ENCODE results near the gene MEFV.
A peak's percentile ranks its signal among the peaks of the same experiment; 100 is the strongest.

The MEFV gene

DNA sequence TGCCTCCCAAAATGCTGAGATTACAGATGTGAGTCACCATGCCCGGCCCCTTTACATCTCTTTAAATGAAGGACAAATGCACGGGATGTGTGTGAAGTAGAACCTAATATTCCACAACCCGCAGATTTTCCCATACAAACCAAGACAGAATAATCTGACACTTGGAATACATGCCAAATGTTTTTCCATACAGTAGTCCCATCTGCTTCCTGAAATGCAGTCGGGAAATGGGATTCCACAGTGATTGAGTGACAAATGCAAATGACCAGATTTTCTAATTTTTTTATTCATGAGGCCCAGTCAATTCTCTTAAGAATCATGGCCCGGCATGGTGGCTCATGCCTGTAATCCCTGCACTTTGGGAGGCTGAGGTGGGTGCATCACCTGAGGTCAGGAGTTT, 14.7 kb downstream of the MEFV start:
- TF ChIP-seq EZH2phosphoT487 (IDR thresholded peaks at IDR 0.05; ENCODE audit: low read depth) (no peak), CTCF (IDR thresholded peaks at IDR 0.05; ENCODE audit: low read depth, low read length) (no peak)
- Histone ChIP-seq H3K4me3 (ENCODE audit: low read length) (no peak overlapping the region), H3K27ac (ENCODE audit: low read length) (no peak overlapping the region), H3K79me2 (ENCODE audit: low read length) (no peaks in the 10 kb centered on the region), H3K36me3 (replicated peaks; ENCODE audit: low read depth, low read length) (no peaks in the 10 kb centered on the region), H3K4me1 (ENCODE audit: low read length) (no peaks in the 10 kb centered on the region), H3K27me3 (ENCODE audit: low read depth, low read length) (peaks cover 4% of the 10 kb centered on the region; the same call in 1 of the 2 replicates), H4K20me1 (ENCODE audit: insufficient read depth, low read length) (no peaks in the 10 kb centered on the region), H2AFZ (ENCODE audit: low read depth, low read length) (no peak overlapping the region), H3K9ac (ENCODE audit: low read length) (no peak overlapping the region), H3K4me2 (ENCODE audit: low read length) (no peak overlapping the region), H3K9me3 (ENCODE audit: insufficient read depth, low read length) (no peaks in the 10 kb centered on the region)

- no peak overlapping the region for H3K27ac ChIP-seq (ENCODE audit: low read length)
- no peak overlapping the region for H3K4me3 ChIP-seq (ENCODE audit: low read length)
- H3K27me3 ChIP-seq (ENCODE audit: low read depth, low read length), result peaks cover 4% of the 10 kb centered on the region; the same call in 1 of the 2 replicates
- no peak for TF ChIP-seq CTCF (IDR thresholded peaks at IDR 0.05; ENCODE audit: low read depth, low read length)
- TF ChIP-seq EZH2phosphoT487 (IDR thresholded peaks at IDR 0.05; ENCODE audit: low read depth), result no peak
- peak overlapping the region; percentile 20; the same call in 1 of the 2 replicates for H2AFZ ChIP-seq (ENCODE audit: low read depth, low read length)
- peaks cover 25% of the 10 kb centered on the region for H3K79me2 ChIP-seq (ENCODE audit: low read length)
- peaks cover 28% of the 10 kb centered on the region for H3K36me3 ChIP-seq (replicated peaks; ENCODE audit: low read depth, low read length)
- no peaks in the 10 kb centered on the region for H4K20me1 ChIP-seq (ENCODE audit: insufficient read depth, low read length)
- no peaks in the 10 kb centered on the region for H3K9me3 ChIP-seq (ENCODE audit: insufficient read depth, low read length)
- no peak overlapping the region for H3K9ac ChIP-seq (ENCODE audit: low read length)
- H3K4me1 ChIP-seq (ENCODE audit: low read length), result peaks cover 14% of the 10 kb centered on the region
- no peak overlapping the region for H3K4me2 ChIP-seq (ENCODE audit: low read length)
Measured at GRCh38 chr16:3235856-3236669, 20.4 kb downstream of the MEFV start.

GRCh38 chr16:3234857-3235561, 21.4 kb downstream of the MEFV start, which contains the start of gene ZNF200:
Gene ZNF200 (minus strand): TSS chr16:3235158. CDS start chr16:3233755, 1,403 bp downstream.
- no peaks in the 10 kb centered on the region for H3K9me3 ChIP-seq (ENCODE audit: insufficient read depth, low read length)
- peaks cover 2% of the 10 kb centered on the region; the same call in 1 of the 2 replicates for H3K27me3 ChIP-seq (ENCODE audit: low read depth, low read length)
- H4K20me1 ChIP-seq (ENCODE audit: insufficient read depth, low read length), result no peaks in the 10 kb centered on the region
- peaks cover 39% of the 10 kb centered on the region for H3K36me3 ChIP-seq (replicated peaks; ENCODE audit: low read depth, low read length)
- no peak for TF ChIP-seq EZH2phosphoT487 (IDR thresholded peaks at IDR 0.05; ENCODE audit: low read depth)
- no peak for TF ChIP-seq CTCF (IDR thresholded peaks at IDR 0.05; ENCODE audit: low read depth, low read length)
- H3K9ac ChIP-seq (ENCODE audit: low read length), result peak within 1 kb of the TSS; percentile 81
- H3K4me3 ChIP-seq (ENCODE audit: low read length), result peak within 1 kb of the TSS; percentile 90
- H3K4me2 ChIP-seq (ENCODE audit: low read length), result peak within 1 kb of the TSS; percentile 93
- H3K27ac ChIP-seq (ENCODE audit: low read length), result peak within 1 kb of the TSS; percentile 84
- peaks cover 14% of the 10 kb centered on the region for H3K4me1 ChIP-seq (ENCODE audit: low read length)
- peaks cover 25% of the 10 kb centered on the region for H3K79me2 ChIP-seq (ENCODE audit: low read length)
- H2AFZ ChIP-seq (ENCODE audit: low read depth, low read length), result peak within 1 kb of the TSS; percentile 95; the same call in 1 of the 2 replicates

DNA sequence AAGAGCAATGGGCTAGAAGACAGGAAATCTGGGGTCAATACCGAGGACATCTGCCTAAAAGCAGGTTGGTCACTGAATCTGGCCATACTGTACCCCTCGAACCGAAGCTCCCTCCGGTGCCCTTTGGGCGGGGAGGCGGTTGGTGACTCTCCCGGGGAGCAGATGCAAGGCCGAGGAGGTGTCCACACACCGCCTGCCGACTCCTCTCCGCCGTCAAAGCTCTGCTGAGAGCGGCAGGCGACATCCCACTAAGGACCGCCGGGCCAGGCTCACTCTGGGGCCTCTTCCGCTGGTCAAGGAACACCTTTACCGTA, 21.9 kb downstream of the MEFV start:
- no peak for TF ChIP-seq CTCF (IDR thresholded peaks at IDR 0.05; ENCODE audit: low read depth, low read length)
- no peak for TF ChIP-seq EZH2phosphoT487 (IDR thresholded peaks at IDR 0.05; ENCODE audit: low read depth)
- Histone ChIP-seq H3K27ac (ENCODE audit: low read length) (peak overlapping the region; percentile 84), H3K4me2 (ENCODE audit: low read length) (peak overlapping the region; percentile 93), H3K4me1 (ENCODE audit: low read length) (peaks cover 14% of the 10 kb centered on the region), H3K9ac (ENCODE audit: low read length) (peak overlapping the region; percentile 81), H3K9me3 (ENCODE audit: insufficient read depth, low read length) (no peaks in the 10 kb centered on the region), H3K27me3 (ENCODE audit: low read depth, low read length) (no peaks in the 10 kb centered on the region), H3K4me3 (ENCODE audit: low read length) (peak overlapping the region; percentile 90), H3K36me3 (replicated peaks; ENCODE audit: low read depth, low read length) (peaks cover 43% of the 10 kb centered on the region), H4K20me1 (ENCODE audit: insufficient read depth, low read length) (no peaks in the 10 kb centered on the region), H3K79me2 (ENCODE audit: low read length) (peaks cover 25% of the 10 kb centered on the region), H2AFZ (ENCODE audit: low read depth, low read length) (0 out of 2 replicates have a peak overlapping the region, but pooled peaks have one; percentile 62)
